Jurkat, Clone E6-1 (cell line): ENCODE measurements around the gene MTG1.

Experiments used
- DNase-seq: peaks from one replicate; pipeline ENCODE4 v3.0.0-alpha.2; 2011; ENCODE audit warnings: low read depth, low spot score
- H3K4me3 ChIP-seq: 2 replicates; pipeline ENCODE4 v1.5.1; 2011; ENCODE audit warnings: mild to moderate bottlenecking, low read length, control low read depth, moderate library complexity

The MTG1 gene

DNA sequence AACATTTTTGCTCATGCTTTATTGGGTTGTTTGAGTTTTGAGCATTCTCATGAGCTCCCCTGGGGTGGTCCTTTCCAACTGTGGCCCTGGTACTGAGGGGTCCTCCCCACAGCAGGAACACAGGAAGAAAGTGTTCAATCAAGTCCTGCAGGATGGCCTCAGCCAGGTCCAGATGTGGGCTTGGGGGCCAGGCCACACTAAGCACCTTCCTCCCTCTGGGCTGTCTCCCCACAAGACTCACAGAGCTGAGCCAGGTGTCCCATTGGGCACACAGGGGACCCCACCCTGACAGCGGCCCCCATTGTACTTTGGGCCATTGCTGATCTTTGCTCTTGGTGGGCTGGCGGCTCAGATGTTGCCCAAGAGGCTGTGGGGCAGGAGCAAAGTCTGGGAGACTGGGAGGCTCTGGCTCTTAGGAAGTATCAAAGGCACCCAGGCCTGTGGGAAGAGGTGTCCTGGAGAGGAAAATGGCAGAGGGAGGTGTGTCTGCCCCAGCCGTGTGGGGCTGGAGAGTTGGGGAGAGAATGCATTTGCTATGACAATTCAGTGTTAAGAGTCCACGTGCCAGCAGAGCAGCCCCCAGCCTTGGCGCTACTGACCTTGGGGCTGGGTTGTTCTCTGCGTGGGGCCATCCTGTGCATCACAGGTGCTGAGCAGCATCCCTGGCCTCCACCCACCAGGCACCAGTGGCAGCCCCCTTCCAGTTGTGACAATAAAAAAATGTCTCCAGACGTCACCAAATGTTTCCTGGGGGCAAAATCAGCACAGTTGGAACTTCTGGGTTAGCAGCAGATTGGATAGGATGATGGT, 77.5 kb downstream of the MTG1 start:
- DNase-seq, result no peak
- no peak overlapping the region for H3K4me3 ChIP-seq
